ENCODE measurements around the gene U2AF2. TPM values are rescaled to one million over a fixed set of nuclear protein-coding genes. Genes with fewer than 3 reads are reported as not detected.
A peak's percentile ranks its signal among the peaks of the same experiment; 100 is the strongest.

The U2AF2 gene
- total and polyA plus RNA-seq, 2 experiments from 2014 or later: 16.1 to 99.6 TPM

GRCh38 chr19:55632463-55632834 is 22.4 kb upstream of the U2AF2 start:
- peak; percentile 98 for DNase-seq (ENCODE audit: low spot score)
- Histone ChIP-seq H4K20me1 (ENCODE audit: insufficient read depth, poor library complexity, severe bottlenecking) (no peaks in the 10 kb centered on the region), H3K4me3 (no peak overlapping the region), H3K27me3 (no peaks in the 10 kb centered on the region), H3K36me3 (replicated peaks; ENCODE audit: insufficient read depth, low read depth) (no peaks in the 10 kb centered on the region), H3K4me2 (no peak overlapping the region), H3K9me3 (ENCODE audit: low read depth) (no peaks in the 10 kb centered on the region), H2AFZ (no peak overlapping the region), H3K79me2 (peaks cover 28% of the 10 kb centered on the region), H3K4me1 (ENCODE audit: insufficient read depth) (peaks cover 7% of the 10 kb centered on the region), H3K27ac (no peak overlapping the region), H3K9me2 (replicated peaks; ENCODE audit: insufficient read depth) (no peaks in the 10 kb centered on the region)
- WGBS (ENCODE audit: low lambda C conversion rate, missing lambda C conversion rate): 31% methylated on average over 3 of the region's 3 CpGs
- TF ChIP-seq CTCF (IDR thresholded peaks at IDR 0.05; ENCODE audit: poor library complexity): peak; percentile 79
- no peak for TF ChIP-seq EZH2 (IDR thresholded peaks at IDR 0.05; ENCODE audit: borderline replicate concordance)
- no peak for TF ChIP-seq EZH2phosphoT487 (IDR thresholded peaks at IDR 0.05; ENCODE audit: low read depth, severe bottlenecking, unreplicated experiment)

GRCh38 chr19:55633861-55634260 is 21.0 kb upstream of the U2AF2 start:
- no peaks in the 10 kb centered on the region for H3K36me3 ChIP-seq (replicated peaks; ENCODE audit: insufficient read depth, low read depth)
- H4K20me1 ChIP-seq (ENCODE audit: insufficient read depth, poor library complexity, severe bottlenecking): no peaks in the 10 kb centered on the region
- no peak for DNase-seq (ENCODE audit: low spot score)
- H3K4me2 ChIP-seq: no peak overlapping the region
- H3K4me1 ChIP-seq (ENCODE audit: insufficient read depth): peaks cover 7% of the 10 kb centered on the region
- peak overlapping the region; percentile 84 for H2AFZ ChIP-seq
- H3K9me2 ChIP-seq (replicated peaks; ENCODE audit: insufficient read depth): no peaks in the 10 kb centered on the region
- no peak overlapping the region for H3K27ac ChIP-seq
- no peak overlapping the region for H3K4me3 ChIP-seq
- no peaks in the 10 kb centered on the region for H3K9me3 ChIP-seq (ENCODE audit: low read depth)
- H3K27me3 ChIP-seq: no peaks in the 10 kb centered on the region
- TF ChIP-seq CTCF (IDR thresholded peaks at IDR 0.05; ENCODE audit: poor library complexity) (no peak), EZH2 (IDR thresholded peaks at IDR 0.05; ENCODE audit: borderline replicate concordance) (no peak), EZH2phosphoT487 (IDR thresholded peaks at IDR 0.05; ENCODE audit: low read depth, severe bottlenecking, unreplicated experiment) (no peak)
- WGBS (ENCODE audit: low lambda C conversion rate, missing lambda C conversion rate): 80% methylated on average over 8 of the region's 8 CpGs
- H3K79me2 ChIP-seq: peaks cover 42% of the 10 kb centered on the region

- Histone ChIP-seq H4K20me1 (ENCODE audit: insufficient read depth, poor library complexity, severe bottlenecking) (no peaks in the 10 kb centered on the region), H3K9me3 (ENCODE audit: low read depth) (no peaks in the 10 kb centered on the region), H3K4me1 (ENCODE audit: insufficient read depth) (peaks cover 15% of the 10 kb centered on the region), H3K27me3 (no peaks in the 10 kb centered on the region), H3K4me3 (peak overlapping the region; percentile 72), H3K4me2 (peak overlapping the region; percentile 90), H3K79me2 (peaks cover 57% of the 10 kb centered on the region), H3K27ac (peak overlapping the region; percentile 96), H2AFZ (no peak overlapping the region), H3K36me3 (replicated peaks; ENCODE audit: insufficient read depth, low read depth) (no peaks in the 10 kb centered on the region), H3K9me2 (replicated peaks; ENCODE audit: insufficient read depth) (no peaks in the 10 kb centered on the region)
- TF ChIP-seq EZH2phosphoT487 (IDR thresholded peaks at IDR 0.05; ENCODE audit: low read depth, severe bottlenecking, unreplicated experiment) (no peak), EZH2 (IDR thresholded peaks at IDR 0.05; ENCODE audit: borderline replicate concordance) (no peak), CTCF (IDR thresholded peaks at IDR 0.05; ENCODE audit: poor library complexity) (no peak)
- 15% methylated on average over 9 of the region's 9 CpGs for WGBS (ENCODE audit: low lambda C conversion rate, missing lambda C conversion rate)
- DNase-seq (ENCODE audit: low spot score): no peak
Measured at GRCh38 chr19:55635334-55635717, 19.5 kb upstream of the U2AF2 start.

Measured in hepatocyte (in vitro differentiated cells).